ENCODE data around the gene WDR12. TPM values are rescaled to one million over a fixed set of nuclear protein-coding genes. Genes with fewer than 3 reads are reported as not detected.

The WDR12 gene
- total and polyA plus RNA-seq, 9 of the 15 experiments (the other 6 are each of a cell fraction or from before 2014, with no cell fraction given), result 109 to 554 (median 174) TPM

DNA sequence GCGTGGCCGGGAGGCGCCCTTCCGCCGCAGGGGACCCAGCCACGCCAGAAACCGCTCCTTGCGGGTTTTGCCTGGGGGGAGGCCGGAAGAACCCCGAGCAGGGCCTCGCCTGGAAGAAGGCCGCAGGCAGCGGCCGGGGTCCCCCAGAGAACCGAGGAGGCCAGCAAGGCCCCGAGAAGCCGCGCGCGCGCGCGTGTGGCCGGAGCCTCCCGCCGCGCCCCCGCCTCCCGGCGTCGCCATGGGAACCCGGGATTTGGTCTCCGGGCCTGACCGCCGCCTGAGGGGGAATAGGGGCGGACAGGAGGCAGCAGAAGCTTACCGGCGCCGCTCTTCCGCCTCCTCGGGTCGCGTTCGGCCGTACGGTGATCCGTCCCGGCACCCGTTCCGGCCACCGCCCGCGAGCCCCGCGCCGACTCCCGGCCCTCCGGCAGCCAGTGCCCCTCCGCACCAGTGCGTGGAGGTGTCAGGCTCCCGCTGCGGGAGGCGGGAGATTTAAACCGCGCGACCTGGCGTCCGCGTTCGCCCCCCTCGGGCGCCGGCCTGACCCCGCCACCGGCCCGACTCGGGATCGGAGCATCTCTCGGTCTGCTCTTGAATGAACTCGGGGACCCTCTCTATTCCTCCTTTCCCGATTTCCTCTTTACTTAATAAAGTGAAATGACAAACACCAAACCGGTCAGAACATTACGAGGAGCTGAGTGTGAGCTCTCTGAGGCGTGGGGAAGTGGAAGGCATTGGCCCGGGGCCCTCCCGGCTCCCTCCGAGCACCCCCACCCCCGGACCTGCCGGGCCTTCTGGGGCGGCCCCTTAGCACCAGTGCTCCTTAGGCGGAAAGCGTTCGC, 40.0 kb downstream of the WDR12 start, which contains the start of gene ICA1L (continued):
- TF ChIP-seq, protein P1, sequence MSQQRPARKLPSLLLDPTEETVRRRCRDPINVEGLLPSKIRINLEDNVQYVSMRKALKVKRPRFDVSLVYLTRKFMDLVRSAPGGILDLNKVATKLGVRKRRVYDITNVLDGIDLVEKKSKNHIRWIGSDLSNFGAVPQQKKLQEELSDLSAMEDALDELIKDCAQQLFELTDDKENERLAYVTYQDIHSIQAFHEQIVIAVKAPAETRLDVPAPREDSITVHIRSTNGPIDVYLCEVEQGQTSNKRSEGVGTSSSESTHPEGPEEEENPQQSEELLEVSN (IDR thresholded peaks at IDR 0.05; ENCODE audit: borderline replicate concordance in 1 of 2, extremely low read depth in 1 of 2, insufficient read depth in 1 of 2, insufficient read length in 1 of 2, low read depth in 1 of 2, low read length in 1 of 2, poor library complexity in 1 of 2, severe bottlenecking in 1 of 2), result peak; percentile 60 to 86
- TF ChIP-seq SRSF3 (IDR thresholded peaks at IDR 0.05; ENCODE audit: insufficient read depth, low read length) (no peak), ELF1 (tag; IDR thresholded peaks at IDR 0.05) (no peak; the same call in 1 of the 2 replicates), FOXM1 (IDR thresholded peaks at IDR 0.05; ENCODE audit: low read depth) (peak; percentile 20; the same call in 1 of the 2 replicates), FOXM1 (CRISPR knock-in tag; IDR thresholded peaks at IDR 0.05; ENCODE audit: low read depth) (no peak), JUN (IDR thresholded peaks at IDR 0.05; ENCODE audit: borderline replicate concordance, low read depth, low read length) (no peak), JUN (CRISPR knock-in tag; IDR thresholded peaks at IDR 0.05; ENCODE audit: borderline replicate concordance) (no peak), SIN3A (IDR thresholded peaks at IDR 0.05; ENCODE audit: borderline replicate concordance in 2 of 2, control insufficient read depth in 1 of 2, low read depth in 2 of 2, low read length in 2 of 2) (peak in 1 of 2 experiments; percentile 47; a peak in 2 of 4 replicates), FOXJ2 (tag; IDR thresholded peaks at IDR 0.05) (no peak)
- TF ChIP-seq, protein P2, sequence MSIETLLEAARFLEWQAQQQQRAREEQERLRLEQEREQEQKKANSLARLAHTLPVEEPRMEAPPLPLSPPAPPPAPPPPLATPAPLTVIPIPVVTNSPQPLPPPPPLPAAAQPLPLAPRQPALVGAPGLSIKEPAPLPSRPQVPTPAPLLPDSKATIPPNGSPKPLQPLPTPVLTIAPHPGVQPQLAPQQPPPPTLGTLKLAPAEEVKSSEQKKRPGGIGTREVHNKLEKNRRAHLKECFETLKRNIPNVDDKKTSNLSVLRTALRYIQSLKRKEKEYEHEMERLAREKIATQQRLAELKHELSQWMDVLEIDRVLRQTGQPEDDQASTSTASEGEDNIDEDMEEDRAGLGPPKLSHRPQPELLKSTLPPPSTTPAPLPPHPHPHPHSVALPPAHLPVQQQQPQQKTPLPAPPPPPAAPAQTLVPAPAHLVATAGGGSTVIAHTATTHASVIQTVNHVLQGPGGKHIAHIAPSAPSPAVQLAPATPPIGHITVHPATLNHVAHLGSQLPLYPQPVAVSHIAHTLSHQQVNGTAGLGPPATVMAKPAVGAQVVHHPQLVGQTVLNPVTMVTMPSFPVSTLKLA (conservative IDR thresholded peaks at IDR 0.05), result peak; percentile 54 to 74
- TF ChIP-seq, protein P3, sequence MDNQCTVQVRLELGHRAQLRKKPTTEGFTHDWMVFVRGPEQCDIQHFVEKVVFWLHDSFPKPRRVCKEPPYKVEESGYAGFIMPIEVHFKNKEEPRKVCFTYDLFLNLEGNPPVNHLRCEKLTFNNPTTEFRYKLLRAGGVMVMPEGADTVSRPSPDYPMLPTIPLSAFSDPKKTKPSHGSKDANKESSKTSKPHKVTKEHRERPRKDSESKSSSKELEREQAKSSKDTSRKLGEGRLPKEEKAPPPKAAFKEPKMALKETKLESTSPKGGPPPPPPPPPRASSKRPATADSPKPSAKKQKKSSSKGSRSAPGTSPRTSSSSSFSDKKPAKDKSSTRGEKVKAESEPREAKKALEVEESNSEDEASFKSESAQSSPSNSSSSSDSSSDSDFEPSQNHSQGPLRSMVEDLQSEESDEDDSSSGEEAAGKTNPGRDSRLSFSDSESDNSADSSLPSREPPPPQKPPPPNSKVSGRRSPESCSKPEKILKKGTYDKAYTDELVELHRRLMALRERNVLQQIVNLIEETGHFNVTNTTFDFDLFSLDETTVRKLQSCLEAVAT (IDR thresholded peaks at IDR 0.05), result no peak
- TF ChIP-seq, protein P4, sequence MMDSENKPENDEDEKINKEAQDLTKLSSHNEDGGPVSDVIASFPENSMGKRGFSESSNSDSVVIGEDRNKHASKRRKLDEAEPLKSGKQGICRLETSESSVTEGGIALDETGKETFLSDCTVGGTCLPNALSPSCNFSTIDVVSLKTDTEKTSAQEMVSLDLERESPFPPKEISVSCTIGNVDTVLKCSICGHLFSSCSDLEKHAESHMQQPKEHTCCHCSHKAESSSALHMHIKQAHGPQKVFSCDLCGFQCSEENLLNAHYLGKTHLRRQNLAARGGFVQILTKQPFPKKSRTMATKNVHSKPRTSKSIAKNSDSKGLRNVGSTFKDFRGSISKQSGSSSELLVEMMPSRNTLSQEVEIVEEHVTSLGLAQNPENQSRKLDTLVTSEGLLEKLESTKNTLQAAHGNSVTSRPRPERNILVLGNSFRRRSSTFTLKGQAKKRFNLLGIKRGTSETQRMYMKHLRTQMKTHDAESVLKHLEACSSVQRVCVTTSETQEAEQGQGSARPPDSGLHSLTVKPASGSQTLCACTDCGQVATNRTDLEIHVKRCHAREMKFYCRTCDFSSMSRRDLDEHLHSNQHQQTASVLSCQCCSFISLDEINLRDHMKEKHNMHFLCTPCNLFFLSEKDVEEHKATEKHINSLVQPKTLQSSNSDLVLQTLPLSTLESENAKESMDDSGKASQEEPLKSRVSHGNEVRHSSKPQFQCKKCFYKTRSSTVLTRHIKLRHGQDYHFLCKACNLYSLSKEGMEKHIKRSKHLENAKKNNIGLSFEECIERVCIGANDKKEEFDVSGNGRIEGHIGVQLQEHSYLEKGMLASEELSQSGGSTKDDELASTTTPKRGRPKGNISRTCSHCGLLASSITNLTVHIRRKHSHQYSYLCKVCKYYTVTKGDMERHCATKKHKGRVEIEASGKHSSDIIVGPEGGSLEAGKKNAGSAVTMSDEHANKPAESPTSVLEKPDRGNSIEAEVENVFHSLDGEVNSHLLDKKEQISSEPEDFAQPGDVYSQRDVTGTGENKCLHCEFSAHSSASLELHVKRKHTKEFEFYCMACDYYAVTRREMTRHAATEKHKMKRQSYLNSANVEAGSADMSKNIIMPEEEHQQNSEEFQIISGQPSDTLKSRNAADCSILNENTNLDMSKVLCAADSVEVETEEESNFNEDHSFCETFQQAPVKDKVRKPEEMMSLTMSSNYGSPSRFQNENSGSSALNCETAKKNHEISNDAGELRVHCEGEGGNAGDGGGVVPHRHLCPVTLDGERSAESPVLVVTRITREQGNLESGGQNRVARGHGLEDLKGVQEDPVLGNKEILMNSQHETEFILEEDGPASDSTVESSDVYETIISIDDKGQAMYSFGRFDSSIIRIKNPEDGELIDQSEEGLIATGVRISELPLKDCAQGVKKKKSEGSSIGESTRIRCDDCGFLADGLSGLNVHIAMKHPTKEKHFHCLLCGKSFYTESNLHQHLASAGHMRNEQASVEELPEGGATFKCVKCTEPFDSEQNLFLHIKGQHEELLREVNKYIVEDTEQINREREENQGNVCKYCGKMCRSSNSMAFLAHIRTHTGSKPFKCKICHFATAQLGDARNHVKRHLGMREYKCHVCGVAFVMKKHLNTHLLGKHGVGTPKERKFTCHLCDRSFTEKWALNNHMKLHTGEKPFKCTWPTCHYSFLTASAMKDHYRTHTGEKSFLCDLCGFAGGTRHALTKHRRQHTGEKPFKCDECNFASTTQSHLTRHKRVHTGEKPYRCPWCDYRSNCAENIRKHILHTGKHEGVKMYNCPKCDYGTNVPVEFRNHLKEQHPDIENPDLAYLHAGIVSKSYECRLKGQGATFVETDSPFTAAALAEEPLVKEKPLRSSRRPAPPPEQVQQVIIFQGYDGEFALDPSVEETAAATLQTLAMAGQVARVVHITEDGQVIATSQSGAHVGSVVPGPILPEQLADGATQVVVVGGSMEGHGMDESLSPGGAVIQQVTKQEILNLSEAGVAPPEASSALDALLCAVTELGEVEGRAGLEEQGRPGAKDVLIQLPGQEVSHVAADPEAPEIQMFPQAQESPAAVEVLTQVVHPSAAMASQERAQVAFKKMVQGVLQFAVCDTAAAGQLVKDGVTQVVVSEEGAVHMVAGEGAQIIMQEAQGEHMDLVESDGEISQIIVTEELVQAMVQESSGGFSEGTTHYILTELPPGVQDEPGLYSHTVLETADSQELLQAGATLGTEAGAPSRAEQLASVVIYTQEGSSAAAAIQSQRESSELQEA (IDR thresholded peaks at IDR 0.05; ENCODE audit: low read depth), result peak; percentile 82

All from K562 (cell line).